Suppressor macrophage treated with lipopolysaccharide for 4 hours (primary cell): ENCODE data around the gene CRELD2.

ENCODE experiments used
- DNase-seq: peaks from one replicate; pipeline ENCODE4 v3.0.0-alpha.2; 2020

Gene CRELD2

DNA sequence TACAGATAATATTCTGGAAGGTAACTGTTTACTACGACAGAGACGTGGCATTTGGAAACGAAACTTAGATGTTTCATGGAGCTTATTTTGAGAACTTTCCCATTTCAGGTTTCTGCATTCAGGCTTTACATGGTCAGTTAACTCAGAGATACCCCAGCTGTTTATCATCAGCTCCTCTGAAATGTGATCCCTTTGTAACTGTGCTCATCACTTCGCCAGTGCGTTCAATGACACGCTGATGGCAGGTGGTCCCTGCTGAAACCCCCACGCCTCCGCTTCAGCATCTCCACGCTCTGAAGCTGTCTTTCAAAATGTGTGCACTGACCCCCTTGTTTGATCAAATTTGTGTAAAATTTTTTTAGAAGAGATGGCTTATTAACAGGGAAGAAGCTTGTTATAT is 30.7 kb upstream of the CRELD2 start:
- DNase-seq, result no peak

DNA sequence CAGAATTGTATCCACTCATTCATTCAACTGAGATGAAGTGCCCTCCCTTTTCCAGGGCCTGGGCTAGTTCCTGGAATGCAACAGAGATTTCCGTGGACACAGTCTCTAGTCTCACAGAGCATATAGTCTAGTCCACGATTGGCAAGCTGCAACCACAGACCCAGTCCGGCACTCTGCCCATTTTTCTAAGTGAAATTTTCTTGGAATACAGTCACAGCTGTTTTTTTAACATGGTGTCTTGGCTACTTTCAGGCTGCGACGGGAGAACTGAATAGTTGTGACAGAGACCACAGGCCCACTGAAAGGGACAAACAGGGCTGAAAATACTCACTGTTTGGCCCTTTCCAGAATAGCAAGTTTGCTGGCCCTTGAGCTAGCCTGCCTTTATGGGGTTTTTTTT is 29.4 kb upstream of the CRELD2 start:
- DNase-seq, result no peak

GRCh38 chr22:49892226-49892899 is 26.1 kb upstream of the CRELD2 start:
- no peak for DNase-seq

GRCh38 chr22:49893025-49893424 is 25.4 kb upstream of the CRELD2 start:
- no peak for DNase-seq

GRCh38 chr22:49894322-49895054 is 23.9 kb upstream of the CRELD2 start:
- DNase-seq, result no peak

- DNase-seq, result no peak
Observed at GRCh38 chr22:49896201-49896600, 22.2 kb upstream of the CRELD2 start.

GRCh38 chr22:49897015-49897684 is 21.3 kb upstream of the CRELD2 start:
- DNase-seq, result no peak

GRCh38 chr22:49899530-49899929 is 18.9 kb upstream of the CRELD2 start:
- peak; percentile 5 for DNase-seq

DNA sequence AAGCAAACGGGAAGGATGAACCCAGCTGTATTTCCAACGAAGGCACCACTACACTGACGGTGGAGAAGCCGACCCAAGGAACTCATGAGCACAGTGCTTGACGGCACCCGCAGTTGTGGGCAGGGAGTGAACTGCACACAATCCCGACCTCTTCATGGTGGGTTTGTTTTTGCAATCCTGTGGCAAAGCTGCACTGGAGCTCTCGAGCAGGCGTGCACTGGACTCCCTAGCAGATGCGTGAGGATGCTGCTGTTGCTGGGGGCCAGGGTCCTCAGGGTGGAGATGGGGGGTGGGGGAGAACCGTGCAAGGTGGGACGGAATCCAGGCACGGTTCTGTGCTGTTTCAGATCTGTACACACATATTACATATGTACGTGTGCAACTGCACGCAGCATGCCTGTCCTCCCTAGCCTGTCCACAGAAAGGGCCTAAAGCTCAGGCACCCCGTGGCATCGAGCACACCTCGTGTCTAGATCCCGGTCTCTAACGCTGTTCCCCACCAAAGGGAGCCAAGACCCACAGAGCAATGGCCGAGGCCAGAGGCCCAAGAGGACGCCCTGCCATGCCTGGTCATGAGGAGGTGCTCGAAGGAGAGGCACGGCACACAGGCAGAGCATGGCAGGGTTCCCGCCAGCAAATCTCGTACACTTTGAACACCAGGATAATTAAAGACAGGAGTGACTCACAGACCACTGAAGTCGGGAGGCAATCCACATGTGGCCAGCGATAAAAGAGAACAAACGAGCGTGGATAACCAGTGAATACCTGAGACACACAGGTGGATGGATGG is 17.8 kb upstream of the CRELD2 start:
- no peak for DNase-seq

GRCh38 chr22:49901457-49901856 is 17.0 kb upstream of the CRELD2 start:
- DNase-seq, result no peak

DNA sequence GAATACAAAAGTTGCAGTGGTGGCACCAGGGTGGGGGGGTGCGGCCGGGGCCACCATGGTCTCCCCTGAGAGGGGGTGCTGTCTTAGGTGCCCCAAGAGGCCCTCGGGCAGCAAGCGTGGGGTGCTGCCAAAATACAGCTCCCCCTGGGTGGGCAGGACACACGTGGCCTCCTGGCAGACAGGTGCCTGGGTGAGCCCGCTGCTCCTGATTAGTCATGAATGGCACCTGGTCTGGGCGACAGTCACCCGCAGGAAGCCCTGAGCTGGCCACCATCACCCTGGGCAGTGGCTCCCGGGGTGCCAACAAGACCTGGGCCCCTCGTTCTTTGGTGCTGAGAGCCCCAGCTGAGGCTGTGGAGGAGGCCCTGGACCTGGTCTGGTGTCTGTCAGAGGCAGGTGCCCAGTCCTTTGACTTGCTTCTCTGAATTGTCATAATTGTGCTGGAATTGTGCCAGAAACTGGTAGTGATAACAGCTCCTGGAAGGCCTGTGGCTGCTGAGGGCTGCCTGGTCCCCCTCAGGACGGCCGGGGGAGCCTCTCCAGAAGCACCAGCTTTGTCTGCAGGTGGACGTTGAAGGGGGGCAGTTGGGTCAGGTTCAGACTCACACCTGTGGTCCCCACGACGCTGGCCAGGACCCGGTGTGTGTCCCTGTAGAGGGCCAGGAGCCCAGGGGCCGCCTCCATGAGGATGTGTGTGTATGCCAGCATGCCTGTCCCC is 15.0 kb upstream of the CRELD2 start:
- DNase-seq, result no peak

GRCh38 chr22:49904040-49904369 is 14.4 kb upstream of the CRELD2 start:
- no peak for DNase-seq

DNA sequence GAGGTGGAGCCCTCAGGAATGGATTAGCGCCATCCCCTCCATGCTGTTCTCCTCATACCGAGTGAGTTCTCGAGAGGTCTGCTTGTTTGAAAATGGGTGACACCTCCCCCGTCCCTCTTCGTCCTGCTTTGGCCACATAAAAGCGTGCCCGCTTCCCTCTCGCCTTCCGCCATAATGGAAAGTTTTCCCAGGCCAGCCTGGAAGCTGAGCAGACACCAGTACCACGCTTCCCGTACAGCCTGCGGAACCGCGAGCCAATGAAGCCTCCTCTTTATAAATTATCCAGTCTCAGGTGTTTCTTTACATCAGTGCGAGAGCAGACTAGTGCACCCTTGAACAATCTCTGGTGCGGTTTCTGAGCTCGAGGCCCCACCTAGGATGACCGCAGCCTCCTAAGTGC is 13.0 kb upstream of the CRELD2 start:
- DNase-seq, result no peak

GRCh38 chr22:49906071-49906798 is 12.2 kb upstream of the CRELD2 start:
- no peak for DNase-seq

GRCh38 chr22:49906799-49907290 is 11.6 kb upstream of the CRELD2 start:
- DNase-seq, result no peak

- DNase-seq, result no peak
Observed at GRCh38 chr22:49907807-49908206, 10.6 kb upstream of the CRELD2 start.

DNA sequence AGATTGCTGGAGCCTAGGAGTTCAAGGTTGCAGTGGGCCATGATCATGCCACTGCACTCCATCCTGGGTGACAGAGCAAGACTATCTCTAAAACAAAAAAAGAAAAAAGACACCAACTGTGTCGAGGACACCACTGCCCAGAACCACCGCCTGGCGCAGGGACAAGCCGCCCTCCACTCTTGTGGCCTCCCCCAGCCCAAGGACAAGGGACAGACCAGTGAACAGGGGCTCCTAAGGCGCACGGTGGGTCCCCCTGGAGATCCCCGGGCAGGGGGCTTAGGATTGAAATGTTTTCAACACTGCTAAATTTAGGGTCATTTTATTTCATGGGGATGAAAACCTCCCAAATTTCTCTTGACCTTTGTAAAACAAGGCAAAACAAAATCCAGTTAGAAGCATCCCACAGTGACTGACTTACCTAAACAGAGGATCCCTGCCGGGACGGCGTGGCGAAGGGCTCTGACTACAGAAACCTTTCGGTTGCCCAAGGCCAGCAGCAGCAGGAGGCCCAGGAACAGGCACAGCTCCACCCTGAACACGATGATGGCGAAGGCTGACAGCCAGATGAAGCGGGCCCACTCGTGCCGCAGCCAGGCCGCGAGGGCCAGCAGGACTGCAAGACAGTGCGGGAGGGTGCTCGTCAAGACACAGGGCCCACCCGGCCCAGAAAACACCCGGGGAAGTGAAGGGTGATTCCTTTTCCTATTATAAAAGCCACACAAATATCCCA is 8.8 kb upstream of the CRELD2 start:
- DNase-seq, result no peak

DNA sequence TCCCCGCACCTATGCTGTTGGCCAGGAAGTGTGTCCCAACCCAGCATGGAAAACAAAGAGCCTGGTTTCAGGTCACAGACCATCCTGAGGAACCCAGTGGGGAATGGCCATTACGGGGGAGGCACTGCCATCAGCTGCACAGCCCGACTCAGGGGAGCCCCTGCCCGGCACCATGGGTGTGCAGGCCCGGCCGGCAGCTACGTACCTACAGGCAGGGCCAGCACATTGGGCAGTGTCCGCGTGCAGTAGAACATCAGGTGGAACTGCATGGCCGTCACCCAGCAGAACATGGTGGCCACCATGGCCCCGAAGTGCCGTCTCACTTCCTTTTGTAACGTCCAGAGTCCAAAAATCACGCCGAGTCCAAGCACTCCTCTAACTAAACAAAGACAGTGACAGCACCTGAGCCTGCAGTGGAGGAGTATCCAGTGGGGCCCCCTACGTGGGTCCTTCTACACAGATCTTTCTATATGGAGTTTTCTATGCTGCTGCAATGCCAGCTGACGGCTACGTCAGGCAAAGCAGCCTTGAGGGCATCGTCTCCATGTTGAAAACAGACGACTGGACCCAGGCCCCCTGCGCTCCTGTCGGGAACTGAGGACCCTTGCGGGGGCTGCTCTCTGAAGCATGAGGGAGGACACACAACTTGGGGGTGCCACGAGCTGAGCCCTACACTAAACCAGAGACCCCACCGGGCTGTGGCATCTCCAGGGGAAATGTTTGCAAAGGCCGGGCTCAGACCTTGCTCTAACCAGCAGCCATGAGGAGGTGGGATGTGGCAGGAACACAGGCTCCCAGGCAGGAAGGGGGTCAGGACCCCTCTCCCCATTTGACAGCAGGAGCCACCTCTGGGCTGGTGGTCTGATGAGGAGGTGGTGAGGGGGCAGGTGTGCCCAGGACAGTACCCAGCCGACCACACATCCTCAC is 7.9 kb upstream of the CRELD2 start:
- DNase-seq, result no peak

GRCh38 chr22:49911881-49912625 is 6.4 kb upstream of the CRELD2 start:
- DNase-seq, result no peak
